H9 (cell line): ENCODE data around the gene METTL25B. TPM values are rescaled to one million over a fixed set of nuclear protein-coding genes. Genes with fewer than 3 reads are reported as not detected.

Experiments
- DNase-seq: peaks from one replicate; pipeline ENCODE4 v3.0.0-alpha.2; 2017
- H2AFZ ChIP-seq: one replicate; pipeline ENCODE4 v1.6.1; 2013; ENCODE audit warnings: mild to moderate bottlenecking, low read length, control low read depth, moderate library complexity
- H2AK5ac ChIP-seq: 2 replicates; pipeline ENCODE4 v1.6.1; 2013; ENCODE audit warnings: low read length, control low read depth, mixed read lengths; ENCODE audit not compliant: insufficient read length
- H2BK120ac ChIP-seq: one replicate; pipeline ENCODE4 v1.6.1; 2013; ENCODE audit warnings: low read depth, mild to moderate bottlenecking, low read length, control low read depth, inconsistent platforms; ENCODE audit not compliant: poor library complexity, severe bottlenecking
- H2BK12ac ChIP-seq: 2 replicates; pipeline ENCODE4 v1.6.1; 2013; ENCODE audit warnings: low read length, control low read depth, mixed read lengths, low read depth; ENCODE audit not compliant: insufficient read length
- H2BK15ac ChIP-seq: 2 replicates; pipeline ENCODE4 v1.6.1; 2013; ENCODE audit warnings: low read depth, low read length, control low read depth
- H2BK20ac ChIP-seq: one replicate; pipeline ENCODE4 v1.6.1; 2013; ENCODE audit warnings: low read depth, mild to moderate bottlenecking, low read length, control low read depth, inconsistent platforms; ENCODE audit not compliant: poor library complexity, severe bottlenecking
- H2BK5ac ChIP-seq: 2 replicates; pipeline ENCODE4 v1.6.1; 2013; ENCODE audit warnings: low read length, control low read depth, mixed read lengths; ENCODE audit not compliant: insufficient read length
- H3K14ac ChIP-seq: 2 replicates; pipeline ENCODE4 v1.6.1; 2013; ENCODE audit warnings: low read length, control low read depth; ENCODE audit not compliant: insufficient read depth
- H3K18ac ChIP-seq: 2 replicates; pipeline ENCODE4 v1.6.1; 2013; ENCODE audit warnings: low read depth, mild to moderate bottlenecking, mixed read lengths, low read length, control low read depth; ENCODE audit not compliant: insufficient read length
- H3K23ac ChIP-seq: 2 replicates; pipeline ENCODE4 v1.6.1; 2013; ENCODE audit warnings: low read length, control low read depth, mixed read lengths, low read depth; ENCODE audit not compliant: insufficient read length
- H3K23me2 ChIP-seq: 2 replicates; pipeline ENCODE4 v1.6.1; 2013; ENCODE audit warnings: low read depth, mild to moderate bottlenecking, mixed read lengths, low read length, control low read depth; ENCODE audit not compliant: insufficient read length, poor library complexity, severe bottlenecking
- H3K27ac ChIP-seq: 2 replicates; pipeline ENCODE4 v1.5.1; 2013; ENCODE audit warnings: low read length, control low read depth, mixed read lengths, low read depth; ENCODE audit not compliant: insufficient read length
- H3K27me3 ChIP-seq: 2 replicates; pipeline ENCODE4 v1.6.1; 2013; ENCODE audit warnings: low read length, control low read depth, inconsistent platforms; ENCODE audit not compliant: insufficient read depth
- H3K4ac ChIP-seq: 2 replicates; pipeline ENCODE4 v1.6.1; 2013; ENCODE audit warnings: low read depth, mild to moderate bottlenecking, control low read depth, inconsistent platforms, low read length, moderate library complexity
- H3K4me1 ChIP-seq: 2 replicates; pipeline ENCODE4 v1.6.1; 2013; ENCODE audit warnings: low read length, control low read depth, inconsistent platforms; ENCODE audit not compliant: insufficient read depth
- H3K4me2 ChIP-seq: 2 replicates; pipeline ENCODE4 v1.6.1; 2013; ENCODE audit warnings: low read length, control low read depth, mixed read lengths; ENCODE audit not compliant: insufficient read length, insufficient read depth
- H3K56ac ChIP-seq: 2 replicates; pipeline ENCODE4 v1.6.1; 2013; ENCODE audit warnings: low read depth, mild to moderate bottlenecking, mixed read lengths, low read length, control low read depth; ENCODE audit not compliant: insufficient read length
- H3K79me1 ChIP-seq: 2 replicates; pipeline ENCODE4 v1.6.1; 2013; ENCODE audit warnings: low read depth, mild to moderate bottlenecking, moderate library complexity, low read length, control low read depth, inconsistent platforms; ENCODE audit not compliant: insufficient read depth, poor library complexity, severe bottlenecking
- H3K79me2 ChIP-seq: 2 replicates; pipeline ENCODE4 v1.6.1; 2013; ENCODE audit warnings: low read length, control low read depth, inconsistent platforms; ENCODE audit not compliant: insufficient read depth
- H3K9ac ChIP-seq: 2 replicates; pipeline ENCODE4 v1.6.1; 2013; ENCODE audit warnings: low read length, control low read depth, mixed read lengths; ENCODE audit not compliant: insufficient read length; ENCODE audit errors: extremely low read depth
- H3K9me3 ChIP-seq: one replicate; pipeline ENCODE4 v1.6.1; 2013; ENCODE audit warnings: low read depth, low read length, inconsistent platforms; ENCODE audit not compliant: control insufficient read depth
- H3T11ph ChIP-seq: one replicate; pipeline ENCODE4 v1.6.1; 2013; ENCODE audit warnings: mild to moderate bottlenecking, low read length, control low read depth, inconsistent platforms
- H4K20me1 ChIP-seq: one replicate; pipeline ENCODE4 v1.6.1; 2013; ENCODE audit not compliant: control insufficient read depth, insufficient read length, insufficient read depth
- H4K5ac ChIP-seq: 2 replicates; pipeline ENCODE4 v1.6.1; 2013; ENCODE audit warnings: low read depth, mild to moderate bottlenecking, mixed read lengths, low read length, control low read depth; ENCODE audit not compliant: insufficient read length
- H4K8ac ChIP-seq: replicated peaks from 2 replicates; pipeline ENCODE4 v1.6.1; 2013; ENCODE audit warnings: low read length, control low read depth, mixed read lengths, low read depth; ENCODE audit not compliant: insufficient read length
- H4K91ac ChIP-seq: 2 replicates; pipeline ENCODE4 v1.6.1; 2013; ENCODE audit warnings: low read depth, mild to moderate bottlenecking, moderate library complexity, mixed read lengths, low read length, control low read depth; ENCODE audit not compliant: insufficient read length
- H3K27ac Mint-ChIP-seq, 3 experiments: 2 replicates in 2 of 3; 3 replicates in 1 of 3; pipeline ENCODE4 v1.8.0; 2020 to 2021; ENCODE audit warnings: mixed read lengths in 3 of 3, mild to moderate bottlenecking in 1 of 3, moderate library complexity in 1 of 3
- H3K27me3 Mint-ChIP-seq: 2 replicates; pipeline ENCODE4 v1.8.0; 2021; ENCODE audit warnings: low read depth, mild to moderate bottlenecking, moderate library complexity, mixed read lengths
- H3K36me3 Mint-ChIP-seq, 3 experiments: 2 replicates in 2 of 3; 3 replicates in 1 of 3; pipeline ENCODE4 v1.8.0; 2020 to 2021; ENCODE audit warnings: low read depth in 3 of 3, mixed read lengths in 3 of 3; ENCODE audit not compliant: insufficient read depth in 1 of 3
- H3K4me1 Mint-ChIP-seq, 2 experiments: 2 replicates each; pipeline ENCODE4 v1.8.0; 2020; ENCODE audit warnings: mixed read lengths in 2 of 2
- H3K4me3 Mint-ChIP-seq, 2 experiments: 2 replicates in 1 of 2; 3 replicates in 1 of 2; pipeline ENCODE4 v1.8.0; 2020 to 2021; ENCODE audit warnings: mild to moderate bottlenecking in 2 of 2, mixed read lengths in 2 of 2, moderate library complexity in 1 of 2
- H3K9me3 Mint-ChIP-seq, 2 experiments: 2 replicates in 1 of 2; 3 replicates in 1 of 2; pipeline ENCODE4 v1.8.0; 2020; ENCODE audit warnings: mild to moderate bottlenecking in 2 of 2, mixed read lengths in 2 of 2, moderate library complexity in 1 of 2
- WGBS: extraction: QIAGEN DNeasy Blood & Tissue Kit; methylation state at CpG from one replicate; pipeline ENCODE4 v1.1.7; 2013; ENCODE audit warnings: missing lambda C conversion rate, low lambda C conversion rate, mixed read lengths; ENCODE audit not compliant: insufficient read length; ENCODE audit errors: extremely low coverage; 5-methylcytosine and 5-hydroxymethylcytosine counted together
- total RNA-seq: library from RNA; stranded (reverse); gene quantifications from 2 replicates; pipeline ENCODE4 v1.2.1, GENCODE V29; 2021
- TF ChIP-seq, protein P1 (sequence below): fragments of 200-600 bp; sonication (generic); conservative IDR thresholded peaks from 3 replicates; pipeline ENCODE4 v1.8.0; 2021; ENCODE audit warnings: antibody characterized with exemption, mild to moderate bottlenecking

The METTL25B gene
- total RNA-seq, 1 experiment from 2014 or later: 26.2 TPM

DNA sequence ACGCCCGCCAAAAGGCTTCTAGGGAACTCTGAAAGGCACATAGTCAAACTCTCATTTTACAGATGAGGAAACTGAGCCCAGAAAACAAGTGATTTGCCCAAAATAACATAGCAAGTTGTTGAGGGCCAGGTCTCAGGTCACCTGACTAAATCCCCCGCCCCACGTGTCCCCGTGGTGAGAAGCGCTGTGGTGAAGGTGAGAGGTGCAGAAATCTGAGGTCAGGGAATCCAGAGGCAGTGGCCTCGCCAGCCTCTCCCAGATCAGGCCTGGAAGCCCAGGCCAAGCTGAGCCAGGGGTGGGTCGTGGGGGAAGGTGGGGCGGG is 18.1 kb downstream of the METTL25B start:
- Histone ChIP-seq H3K4ac (no peak overlapping the region), H3K56ac (no peak overlapping the region), H2AK5ac (no peak overlapping the region), H3K79me2 (peaks cover 32% of the 10 kb centered on the region; the same call in 1 of the 2 replicates), H2BK20ac (no peak overlapping the region), H3K27me3 (no peaks in the 10 kb centered on the region), H2BK15ac (no peak overlapping the region), H3K18ac (peak overlapping the region; percentile 67), H4K8ac (no peak overlapping the region), H4K5ac (no peak overlapping the region), H4K20me1 (no peaks in the 10 kb centered on the region), H3T11ph (no peak overlapping the region), H3K9ac (peak overlapping the region; percentile 53), H3K4me1 (peaks cover 26% of the 10 kb centered on the region), H2BK120ac (no peak overlapping the region), H3K4me2 (peak overlapping the region; percentile 53), H3K23me2 (peaks cover 23% of the 10 kb centered on the region), H4K91ac (peak overlapping the region; percentile 43), H3K14ac (no peak overlapping the region), H3K79me1 (no peaks in the 10 kb centered on the region), H3K23ac (no peak overlapping the region), H2AFZ (no peak overlapping the region), H2BK12ac (no peak overlapping the region), H3K9me3 (no peaks in the 10 kb centered on the region), H3K27ac (peak overlapping the region; percentile 96), H2BK5ac (no peak overlapping the region)
- Mint-ChIP-seq H3K36me3 (peaks cover 33 to 49% (median 40%) of the 10 kb centered on the region in 3 experiments), H3K4me1 (peaks cover 63 to 69% of the 10 kb centered on the region in 2 experiments), H3K4me3 (peak overlapping the region; percentile 82 to 91), H3K27me3 (no peaks in the 10 kb centered on the region), H3K27ac (peak overlapping the region; percentile 99 to 100 (median 100)), H3K9me3 (no peaks in the 10 kb centered on the region)
- WGBS: no CpG with 5 or more reads among the region's 9 CpGs
- TF ChIP-seq, protein P1, sequence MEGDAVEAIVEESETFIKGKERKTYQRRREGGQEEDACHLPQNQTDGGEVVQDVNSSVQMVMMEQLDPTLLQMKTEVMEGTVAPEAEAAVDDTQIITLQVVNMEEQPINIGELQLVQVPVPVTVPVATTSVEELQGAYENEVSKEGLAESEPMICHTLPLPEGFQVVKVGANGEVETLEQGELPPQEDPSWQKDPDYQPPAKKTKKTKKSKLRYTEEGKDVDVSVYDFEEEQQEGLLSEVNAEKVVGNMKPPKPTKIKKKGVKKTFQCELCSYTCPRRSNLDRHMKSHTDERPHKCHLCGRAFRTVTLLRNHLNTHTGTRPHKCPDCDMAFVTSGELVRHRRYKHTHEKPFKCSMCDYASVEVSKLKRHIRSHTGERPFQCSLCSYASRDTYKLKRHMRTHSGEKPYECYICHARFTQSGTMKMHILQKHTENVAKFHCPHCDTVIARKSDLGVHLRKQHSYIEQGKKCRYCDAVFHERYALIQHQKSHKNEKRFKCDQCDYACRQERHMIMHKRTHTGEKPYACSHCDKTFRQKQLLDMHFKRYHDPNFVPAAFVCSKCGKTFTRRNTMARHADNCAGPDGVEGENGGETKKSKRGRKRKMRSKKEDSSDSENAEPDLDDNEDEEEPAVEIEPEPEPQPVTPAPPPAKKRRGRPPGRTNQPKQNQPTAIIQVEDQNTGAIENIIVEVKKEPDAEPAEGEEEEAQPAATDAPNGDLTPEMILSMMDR: no peak
- no peak for DNase-seq
